K562 (cell line): ENCODE measurements around the gene ZNF595.
"Not testable (repeated sequence)": the region's sequence is repeated elsewhere in the genome, so short reads cannot be mapped to it uniquely, and the experiment has no call there.

Source experiments
- CBX2 ChIP-seq: fragments of 200-600 bp; sonication (generic); IDR thresholded peaks from one replicate; pipeline ENCODE4 v1.6.1; 2012; ENCODE audit warnings: mild to moderate bottlenecking, low read length, inconsistent platforms; ENCODE audit not compliant: insufficient read depth, poor library complexity, severe bottlenecking
- CBX5 ChIP-seq: IDR thresholded peaks from 2 replicates; pipeline ENCODE4 v1.6.1; 2014; ENCODE audit warnings: low read depth, borderline replicate concordance
- FOS ChIP-seq: IDR thresholded peaks from 3 replicates; pipeline ENCODE4 v1.6.1; 2011; ENCODE audit not compliant: insufficient read length; ENCODE audit errors: extremely low read depth
- MEIS2 ChIP-seq: fragments of 450-650 bp; IDR thresholded peaks from 2 replicates; pipeline ENCODE4 v1.6.1; 2014; ENCODE audit warnings: mild to moderate bottlenecking; ENCODE audit not compliant: partially characterized antibody
- NFYB ChIP-seq: IDR thresholded peaks from 2 replicates; pipeline ENCODE4 v1.6.1; 2011; ENCODE audit warnings: mild to moderate bottlenecking, moderate library complexity; ENCODE audit not compliant: insufficient read length; ENCODE audit errors: extremely low read depth
- SIN3A ChIP-seq, 2 experiments: fragments of 150-350 bp in 1 of 2; IDR thresholded peaks; 2 replicates each; pipeline ENCODE4 v1.6.1; 2011 to 2016; ENCODE audit warnings: borderline replicate concordance in 2 of 2, low read depth in 2 of 2, low read length in 2 of 2, mild to moderate bottlenecking in 2 of 2, moderate library complexity in 2 of 2; ENCODE audit not compliant: control insufficient read depth in 1 of 2
- SNAPC5 ChIP-seq: fragments of 250-450 bp; sonication (Bioruptor Pico); IDR thresholded peaks from 2 replicates; pipeline ENCODE4 v1.8.0; 2021; ENCODE audit warnings: moderate library complexity, mild to moderate bottlenecking, inconsistent platforms
- ZNF445 ChIP-seq: fragments of 250-450 bp; sonication (Bioruptor Pico); IDR thresholded peaks from 2 replicates; pipeline ENCODE4 v1.4.0; 2020; ENCODE audit warnings: low read depth, mild to moderate bottlenecking, moderate library complexity
- TF ChIP-seq, protein P1 (sequence below), 3 experiments: IDR thresholded peaks in 2 of 3; conservative IDR thresholded peaks in 1 of 3; 2 replicates each; pipeline ENCODE4 v1.5.1; 2011 to 2012; ENCODE audit warnings: low read length in 3 of 3, mild to moderate bottlenecking in 3 of 3, control low read depth in 2 of 3, improper control_type of control experiment in 1 of 3, inconsistent platforms in 1 of 3, low read depth in 1 of 3, mixed read lengths in 1 of 3, moderate library complexity in 1 of 3; ENCODE audit not compliant: insufficient read depth in 2 of 3
- TF ChIP-seq, protein P2 (sequence below): sonication (generic); formaldehyde crosslinking; IDR thresholded peaks from 2 replicates; pipeline ENCODE4 v1.8.1; 2023; ENCODE audit warnings: mild to moderate bottlenecking, missing genetic modification reagents

GRCh38 chr4:123922-124274, 70.8 kb downstream of the ZNF595 start:
- TF ChIP-seq, protein P1, sequence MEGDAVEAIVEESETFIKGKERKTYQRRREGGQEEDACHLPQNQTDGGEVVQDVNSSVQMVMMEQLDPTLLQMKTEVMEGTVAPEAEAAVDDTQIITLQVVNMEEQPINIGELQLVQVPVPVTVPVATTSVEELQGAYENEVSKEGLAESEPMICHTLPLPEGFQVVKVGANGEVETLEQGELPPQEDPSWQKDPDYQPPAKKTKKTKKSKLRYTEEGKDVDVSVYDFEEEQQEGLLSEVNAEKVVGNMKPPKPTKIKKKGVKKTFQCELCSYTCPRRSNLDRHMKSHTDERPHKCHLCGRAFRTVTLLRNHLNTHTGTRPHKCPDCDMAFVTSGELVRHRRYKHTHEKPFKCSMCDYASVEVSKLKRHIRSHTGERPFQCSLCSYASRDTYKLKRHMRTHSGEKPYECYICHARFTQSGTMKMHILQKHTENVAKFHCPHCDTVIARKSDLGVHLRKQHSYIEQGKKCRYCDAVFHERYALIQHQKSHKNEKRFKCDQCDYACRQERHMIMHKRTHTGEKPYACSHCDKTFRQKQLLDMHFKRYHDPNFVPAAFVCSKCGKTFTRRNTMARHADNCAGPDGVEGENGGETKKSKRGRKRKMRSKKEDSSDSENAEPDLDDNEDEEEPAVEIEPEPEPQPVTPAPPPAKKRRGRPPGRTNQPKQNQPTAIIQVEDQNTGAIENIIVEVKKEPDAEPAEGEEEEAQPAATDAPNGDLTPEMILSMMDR (IDR thresholded peaks at IDR 0.05 in 2 of 3, conservative IDR thresholded peaks at IDR 0.05 in 1 of 3; ENCODE audit: insufficient read depth in 2 of 3, low read depth in 1 of 3, low read length in 3 of 3), result not testable (repeated sequence)
- not testable (repeated sequence) for TF ChIP-seq SIN3A (IDR thresholded peaks at IDR 0.05; ENCODE audit: borderline replicate concordance in 2 of 2, control insufficient read depth in 1 of 2, low read depth in 2 of 2, low read length in 2 of 2); CBX2; NFYB; ZNF445 (CRISPR knock-in tag); SNAPC5 (CRISPR knock-in tag); MEIS2; CBX5; FOS
- TF ChIP-seq, protein P2, sequence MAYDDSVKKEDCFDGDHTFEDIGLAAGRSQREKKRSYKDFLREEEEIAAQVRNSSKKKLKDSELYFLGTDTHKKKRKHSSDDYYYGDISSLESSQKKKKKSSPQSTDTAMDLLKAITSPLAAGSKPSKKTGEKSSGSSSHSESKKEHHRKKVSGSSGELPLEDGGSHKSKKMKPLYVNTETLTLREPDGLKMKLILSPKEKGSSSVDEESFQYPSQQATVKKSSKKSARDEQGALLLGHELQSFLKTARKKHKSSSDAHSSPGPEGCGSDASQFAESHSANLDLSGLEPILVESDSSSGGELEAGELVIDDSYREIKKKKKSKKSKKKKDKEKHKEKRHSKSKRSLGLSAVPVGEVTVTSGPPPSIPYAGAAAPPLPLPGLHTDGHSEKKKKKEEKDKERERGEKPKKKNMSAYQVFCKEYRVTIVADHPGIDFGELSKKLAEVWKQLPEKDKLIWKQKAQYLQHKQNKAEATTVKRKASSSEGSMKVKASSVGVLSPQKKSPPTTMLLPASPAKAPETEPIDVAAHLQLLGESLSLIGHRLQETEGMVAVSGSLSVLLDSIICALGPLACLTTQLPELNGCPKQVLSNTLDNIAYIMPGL (CRISPR knock-in tag), result not testable (repeated sequence)
